Kidney tubule cell (primary cell): ENCODE measurements around the gene NEAT1.

ENCODE experiments used
- DNase-seq: peaks from one replicate; pipeline ENCODE4 v3.0.0-alpha.2; 2018; ENCODE audit warnings: low spot score

NEAT1 gene

GRCh38 chr11:65422633-65423515, at the start of gene NEAT1:
NEAT1 (plus strand) TSS chr11:65422798.
- peak; percentile 94 for DNase-seq

GRCh38 chr11:65373839-65374580, 48.6 kb upstream of the NEAT1 start:
- DNase-seq: no peak

DNA sequence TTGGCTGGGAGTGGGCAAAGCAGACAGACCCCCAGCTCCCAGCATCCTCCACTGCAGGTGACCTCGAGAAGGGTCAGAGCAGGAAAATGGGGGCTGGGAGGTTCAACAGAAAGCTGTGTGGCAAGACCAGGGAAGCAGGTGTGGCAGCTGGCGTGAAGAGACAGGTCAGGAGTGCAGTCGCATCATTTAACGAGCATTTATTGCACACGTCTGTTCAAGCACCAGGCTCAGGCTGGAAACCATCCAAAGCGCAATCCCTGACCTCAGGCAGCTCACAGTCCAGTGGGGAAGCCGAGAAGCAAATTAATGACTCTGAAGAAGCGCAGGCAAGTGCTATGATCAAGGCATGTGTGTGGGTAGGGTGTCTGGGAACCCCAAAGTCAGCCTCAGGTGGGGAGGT, 47.6 kb upstream of the NEAT1 start:
- no peak for DNase-seq

DNA sequence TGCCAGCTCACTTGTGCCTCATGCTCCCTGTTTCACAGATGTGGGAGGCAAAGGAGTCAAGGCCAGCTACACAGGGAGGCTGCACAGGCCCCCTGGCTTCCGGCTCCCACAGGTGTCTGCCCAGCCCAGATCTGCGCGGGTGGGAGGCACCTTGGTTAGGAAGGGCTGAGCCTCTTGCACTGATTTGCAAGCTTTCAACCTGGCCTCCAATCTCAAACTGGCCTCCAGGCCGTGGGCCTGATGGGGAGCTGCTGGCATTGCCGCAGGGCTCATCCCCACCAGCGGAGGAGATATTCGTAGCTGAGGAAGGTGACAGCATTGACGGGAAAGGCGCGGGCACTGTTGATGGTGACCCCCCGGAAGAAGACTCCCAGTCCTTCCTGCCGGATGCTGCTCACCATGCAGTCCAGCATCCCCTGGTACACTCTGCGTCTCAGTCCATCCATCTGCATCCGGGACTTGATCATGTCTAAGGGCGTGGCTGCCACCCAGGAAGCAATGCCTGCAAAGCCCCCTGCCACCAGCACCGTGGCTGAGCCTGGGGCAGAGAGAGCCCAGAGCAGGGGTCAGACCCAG, 46.4 kb upstream of the NEAT1 start:
- DNase-seq: no peak

DNA sequence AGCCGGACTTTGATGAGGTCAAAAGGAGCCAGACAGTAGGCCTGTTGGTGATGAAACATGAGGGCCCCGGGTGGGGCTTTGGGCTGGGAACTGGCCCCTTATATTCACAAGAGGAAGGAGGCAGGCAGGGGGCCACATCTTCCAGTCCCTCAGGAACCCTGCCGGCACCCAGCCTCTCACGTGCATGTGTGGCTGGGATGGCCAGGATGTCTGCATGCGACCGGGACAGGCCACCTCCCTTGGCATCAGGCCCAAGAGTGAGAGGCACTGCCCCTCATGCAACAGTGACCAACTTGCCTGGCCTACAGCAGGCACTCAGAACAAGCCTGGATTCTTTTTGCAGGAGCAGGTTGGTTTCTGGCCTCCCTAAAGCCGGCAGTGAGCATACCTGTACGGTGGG, 45.6 kb upstream of the NEAT1 start:
- DNase-seq: no peak

GRCh38 chr11:65377777-65378176, 44.8 kb upstream of the NEAT1 start:
- DNase-seq: no peak

DNA sequence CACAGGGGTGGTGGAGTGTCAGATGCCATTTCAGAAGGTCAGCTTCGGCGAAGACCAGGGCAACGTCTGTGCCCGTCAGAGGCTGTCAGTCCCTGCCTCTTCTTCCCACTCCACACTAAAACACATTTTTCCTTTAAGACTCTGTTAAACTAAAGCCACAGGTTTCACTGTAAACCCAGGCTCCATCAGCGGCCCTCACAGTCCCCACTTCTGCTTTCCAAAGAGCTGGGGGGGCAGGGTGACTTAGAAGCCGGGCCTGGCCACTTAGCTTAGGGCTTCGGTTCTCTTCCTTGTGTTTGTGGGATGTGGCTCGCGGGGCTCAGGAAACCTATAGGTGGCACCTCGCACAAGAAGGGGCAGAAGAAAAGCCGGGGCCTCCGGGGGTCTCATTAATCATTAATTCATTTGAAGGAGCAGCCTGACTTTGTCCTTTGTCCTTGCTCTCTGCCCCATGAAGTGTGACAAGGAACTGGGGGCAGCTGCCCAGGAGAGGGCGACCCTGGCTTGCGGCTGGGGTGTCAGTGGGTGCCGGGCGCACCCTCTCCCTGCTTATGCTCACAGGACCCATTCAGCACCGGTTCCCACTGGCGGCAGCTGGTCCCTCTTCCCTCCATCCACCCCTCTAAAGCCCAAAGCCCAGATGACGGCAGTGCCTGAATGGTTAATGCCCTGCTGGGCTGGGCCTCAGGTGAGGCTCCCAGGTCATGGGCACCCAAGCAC, 44.2 kb upstream of the NEAT1 start:
- peak; percentile 54 for DNase-seq

DNA sequence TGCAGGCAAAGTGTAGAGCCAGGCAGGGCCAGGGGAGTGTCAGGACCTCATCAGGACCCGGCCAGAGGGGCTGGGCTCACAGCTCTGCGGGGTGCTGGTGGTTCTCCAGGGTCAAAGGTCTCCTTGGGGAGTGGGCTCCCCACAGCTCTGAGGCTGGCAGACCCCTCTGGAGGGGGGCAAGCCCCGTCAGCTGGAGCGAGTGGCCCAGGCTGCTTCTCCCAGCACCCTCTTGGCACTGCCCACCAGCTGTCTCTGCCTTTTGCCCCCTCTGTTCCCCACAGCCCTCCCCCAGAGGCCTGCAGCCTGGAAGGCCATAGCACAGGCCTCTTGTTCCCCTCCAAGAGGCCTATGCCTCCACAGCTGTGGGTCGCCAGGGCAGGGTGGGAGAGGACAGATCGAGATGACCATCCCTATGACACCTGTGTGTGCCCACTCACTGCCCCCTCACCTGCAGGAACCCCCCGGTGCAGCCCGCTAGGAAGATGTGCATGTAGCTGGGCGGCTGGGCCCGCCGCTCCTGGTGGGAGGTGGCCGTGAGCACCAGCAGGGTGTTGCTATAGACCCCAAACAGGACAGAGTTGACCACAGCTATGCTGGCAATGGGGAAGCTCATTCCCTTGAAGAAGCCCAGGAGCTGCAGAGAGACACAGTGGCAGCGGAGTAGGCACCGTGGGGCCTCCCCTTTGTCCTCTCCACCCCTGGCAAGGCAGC, 43.5 kb upstream of the NEAT1 start:
- no peak for DNase-seq

GRCh38 chr11:65379698-65380459, 42.7 kb upstream of the NEAT1 start:
- no peak for DNase-seq

DNA sequence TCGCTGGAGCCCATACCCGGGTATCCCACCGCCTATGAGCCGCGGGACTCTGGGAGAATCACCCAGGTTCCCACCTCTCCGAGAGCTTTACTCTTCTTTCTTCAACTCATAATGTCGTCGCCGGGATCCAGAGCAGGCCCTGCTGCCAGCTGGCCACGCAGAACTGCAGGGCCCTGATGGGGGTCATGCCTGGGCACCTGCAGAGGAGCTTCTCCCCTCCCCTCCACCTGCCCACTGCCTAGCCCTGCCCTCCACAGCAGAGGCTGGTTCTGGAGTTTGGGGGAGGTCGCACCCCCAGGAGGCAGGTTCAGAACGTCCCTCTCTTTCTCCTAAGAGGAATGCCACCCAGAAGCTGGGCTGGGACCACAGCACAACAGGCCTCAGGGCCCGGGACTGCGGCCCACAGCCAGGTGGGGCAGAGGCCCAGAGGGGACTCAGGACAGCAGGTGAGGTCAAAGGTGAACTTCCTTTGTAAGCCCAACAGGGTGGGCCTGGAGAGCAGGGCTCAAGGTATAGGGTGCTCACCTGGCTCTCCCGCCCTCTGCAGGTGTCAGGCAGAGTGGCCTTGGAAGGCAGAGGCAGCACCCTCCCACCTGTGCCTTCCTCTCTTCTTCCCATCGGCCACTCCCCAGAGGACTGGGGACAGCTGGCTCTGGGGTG, 42.0 kb upstream of the NEAT1 start:
- DNase-seq: no peak

- DNase-seq: peak; percentile 98
Observed at GRCh38 chr11:65381716-65382032, 40.9 kb upstream of the NEAT1 start.

GRCh38 chr11:65382033-65382803, 40.4 kb upstream of the NEAT1 start, which contains the start of gene SLC25A45:
SLC25A45 (minus strand) TSS chr11:65382646; CDS start chr11:65381951, 695 bp downstream.
- DNase-seq: peak; percentile 99

- DNase-seq: no peak
Observed at GRCh38 chr11:65382804-65383368, 39.7 kb upstream of the NEAT1 start.

DNA sequence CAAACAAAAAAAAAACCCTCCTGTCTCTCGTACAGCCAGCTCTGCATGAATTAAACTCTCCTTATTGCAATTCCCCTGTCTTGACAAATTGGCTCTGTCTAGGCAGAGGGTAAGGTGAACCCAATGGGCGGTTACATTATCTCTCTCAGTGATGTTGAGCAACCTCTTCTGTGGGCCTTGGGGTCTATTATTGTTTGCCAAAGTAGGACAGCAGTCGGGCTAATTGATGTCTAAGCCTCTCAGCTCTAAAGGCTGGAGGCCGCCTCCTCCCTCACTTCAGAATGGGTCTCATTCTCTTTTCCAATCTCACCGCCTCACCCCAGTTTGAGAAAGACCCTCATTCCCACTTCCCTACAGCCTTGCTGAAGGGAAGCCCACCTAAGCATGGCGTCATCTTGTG, 38.8 kb upstream of the NEAT1 start:
- DNase-seq: no peak

DNA sequence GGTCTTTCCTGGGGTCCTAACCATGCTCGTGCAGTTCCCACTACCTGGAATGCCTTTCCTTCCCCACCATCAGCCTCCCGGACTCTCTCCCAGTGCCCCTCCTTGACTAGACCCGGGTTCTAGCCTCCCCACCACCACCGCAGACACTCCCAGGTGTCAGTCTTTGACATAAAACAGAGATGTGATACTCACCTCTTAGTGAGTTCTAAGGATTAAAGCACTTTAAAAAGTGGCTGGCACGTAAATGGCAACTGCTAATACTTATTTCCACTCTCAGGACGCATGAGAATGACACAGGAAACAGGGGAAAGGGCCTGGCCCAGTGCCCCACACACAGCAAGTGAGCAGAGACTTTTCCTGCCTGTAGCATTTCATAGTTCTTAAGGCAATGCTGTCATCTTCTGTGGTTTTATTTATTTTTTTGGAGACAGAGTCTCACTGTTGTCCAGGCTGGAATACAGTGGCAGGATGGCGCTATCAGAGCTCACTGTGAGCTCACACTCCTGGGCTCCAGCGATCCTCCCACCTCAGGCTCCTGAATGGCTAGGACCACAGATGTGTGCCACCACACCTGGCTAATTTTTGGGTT, 38.2 kb upstream of the NEAT1 start:
- no peak for DNase-seq

DNA sequence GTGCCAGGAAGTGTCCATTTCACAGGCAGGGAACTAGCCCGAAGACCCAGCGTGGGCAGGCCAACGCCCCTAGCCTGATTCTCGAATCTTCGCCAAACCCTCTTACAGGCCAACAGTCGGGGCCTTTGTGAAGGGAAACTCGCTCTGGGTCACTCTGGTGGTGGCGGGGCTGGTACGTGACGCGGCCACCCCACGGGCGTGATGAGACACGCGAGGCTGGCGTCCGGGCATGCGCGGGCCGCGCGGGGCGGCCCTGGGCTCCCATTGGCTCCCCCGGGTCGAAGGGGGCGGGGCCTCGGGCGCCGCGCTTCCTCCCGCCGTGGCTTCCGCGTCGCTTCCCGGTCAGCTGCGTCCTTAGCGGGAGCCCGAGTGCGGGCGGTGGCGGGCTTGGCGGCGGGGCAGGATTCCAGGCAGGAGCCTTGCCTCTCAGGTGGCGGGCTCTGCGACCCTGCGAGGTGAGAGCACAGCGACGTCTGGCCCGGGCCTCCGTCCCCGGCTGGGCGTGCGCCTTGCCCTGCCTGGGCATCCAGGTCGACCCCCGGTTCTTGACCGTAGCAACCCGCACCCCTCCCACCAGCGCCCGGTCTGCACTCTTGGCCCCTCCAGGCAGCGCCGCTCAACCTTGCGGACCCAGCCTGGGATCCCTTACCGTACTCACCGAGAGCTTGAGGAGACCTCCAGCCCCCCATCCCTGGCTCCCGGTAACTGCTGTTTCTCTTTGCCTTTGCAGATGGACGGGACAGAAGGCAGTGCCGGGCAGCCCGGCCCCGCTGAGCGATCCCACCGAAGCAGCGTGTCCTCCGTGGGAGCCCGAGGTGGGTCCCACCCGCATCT, 36.1 kb upstream of the NEAT1 start, which contains the start of gene FRMD8:
FRMD8 (plus strand) TSS at position 331 of the 834 bp plus-strand sequence; CDS start at position 731, 400 bp downstream.
- DNase-seq: peak; percentile 84

DNA sequence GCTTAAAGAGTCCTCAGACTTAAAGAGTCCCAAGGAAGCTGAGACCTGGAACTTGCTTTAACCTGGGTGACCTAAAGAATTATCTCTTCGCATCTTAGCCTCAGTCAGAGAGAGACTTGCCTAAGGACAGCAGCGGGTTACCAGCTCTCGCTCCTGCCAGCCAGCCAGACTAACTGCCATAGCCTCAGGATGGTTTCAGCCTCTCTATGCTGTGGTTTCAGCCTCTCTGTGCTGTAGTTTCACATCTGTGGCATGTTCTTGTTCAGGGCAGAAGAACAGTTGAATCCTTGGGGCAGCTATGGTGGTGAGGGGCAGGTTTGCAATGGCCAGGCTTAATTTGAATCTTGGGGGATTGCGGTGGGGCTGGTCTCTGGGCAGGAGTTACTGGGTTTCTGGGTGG, 33.9 kb upstream of the NEAT1 start:
- DNase-seq: no peak
